Superior temporal gyrus (tissue), 1 donor: Measurements from ENCODE around the gene RPS6KC1.
"Not testable (repeated sequence)": the region's sequence is repeated elsewhere in the genome, so short reads cannot be mapped to it uniquely, and the experiment has no call there.

ENCODE experiments used
- DNase-seq: peaks from one replicate; pipeline ENCODE4 v3.0.0-alpha.2; 2016; ENCODE audit errors: extremely low spot score

The RPS6KC1 gene

GRCh38 chr1:213160442-213160841 lies 109.4 kb downstream of the RPS6KC1 start:
- not testable (repeated sequence) for DNase-seq

GRCh38 chr1:213162338-213162737 lies 111.3 kb downstream of the RPS6KC1 start:
- peak; percentile 13 for DNase-seq

DNA sequence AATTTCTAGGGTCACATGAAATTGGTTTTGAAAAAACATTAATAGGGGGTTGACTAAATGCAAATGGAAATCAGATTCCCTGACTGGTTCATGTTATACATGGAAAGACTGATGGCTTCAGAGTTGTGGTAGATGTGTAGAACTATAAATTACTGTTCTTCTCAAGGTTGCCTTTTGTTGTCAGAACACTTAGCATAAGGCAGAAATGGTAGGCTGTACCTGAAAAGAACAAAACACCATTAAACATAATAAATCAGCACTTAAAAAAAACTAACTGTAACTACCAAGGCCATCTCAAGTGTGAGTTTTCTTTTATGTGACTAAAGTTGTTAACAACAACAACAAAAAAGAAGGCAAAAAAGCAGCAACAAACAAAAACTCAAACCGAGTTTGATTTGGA lies 111.8 kb downstream of the RPS6KC1 start:
- DNase-seq = no peak

- DNase-seq = peak; percentile 6
These were observed 112.3 kb downstream of the RPS6KC1 start for GRCh38 chr1:213163278-213163711.

- DNase-seq = no peak
These were observed 113.5 kb downstream of the RPS6KC1 start for GRCh38 chr1:213164561-213164960.

GRCh38 chr1:213166852-213167251 lies 115.8 kb downstream of the RPS6KC1 start:
- peak; percentile 31 for DNase-seq

DNA sequence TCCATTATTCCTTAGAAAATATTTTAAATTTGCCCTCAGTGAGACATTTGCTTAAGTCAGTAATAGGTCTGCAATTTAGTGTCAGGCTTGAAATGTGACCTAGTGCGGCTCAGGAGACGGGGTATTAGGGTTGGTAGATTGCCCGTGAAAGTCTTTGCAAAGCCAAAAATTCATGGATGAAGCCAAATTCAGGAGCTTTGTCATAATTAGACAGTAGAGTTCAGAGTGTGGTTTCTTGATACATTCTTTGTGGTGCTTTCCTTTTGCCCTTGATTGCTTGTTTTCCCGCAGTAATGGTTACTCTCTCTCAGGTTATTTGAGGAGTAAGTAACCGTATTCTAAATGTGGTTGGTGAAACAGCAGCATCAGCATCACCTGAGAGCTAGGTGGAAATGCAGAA lies 120.7 kb downstream of the RPS6KC1 start:
- DNase-seq = no peak

- DNase-seq = no peak
These were observed 125.3 kb downstream of the RPS6KC1 start for GRCh38 chr1:213176341-213176740.

GRCh38 chr1:213179784-213180183 lies 128.7 kb downstream of the RPS6KC1 start:
- no peak for DNase-seq

DNA sequence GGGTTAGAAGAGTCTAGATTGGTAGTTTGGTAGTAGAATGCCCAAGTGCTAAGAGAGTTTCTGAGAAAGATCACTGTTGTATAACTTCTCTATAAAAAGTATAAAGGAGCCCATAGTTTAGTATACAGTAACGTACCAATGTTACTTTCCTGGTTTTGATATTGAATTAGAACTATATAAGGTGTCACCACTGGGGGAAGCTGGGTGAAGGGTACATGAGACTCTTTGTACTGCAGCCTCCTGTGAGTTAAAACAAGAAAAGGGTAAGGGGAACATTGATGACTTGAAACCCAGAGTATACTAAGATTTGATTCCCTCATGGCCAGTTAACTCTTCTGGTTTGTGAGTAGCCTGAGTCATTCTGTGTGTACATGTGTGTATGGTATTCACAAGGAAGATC lies 129.8 kb downstream of the RPS6KC1 start:
- DNase-seq = no peak

DNA sequence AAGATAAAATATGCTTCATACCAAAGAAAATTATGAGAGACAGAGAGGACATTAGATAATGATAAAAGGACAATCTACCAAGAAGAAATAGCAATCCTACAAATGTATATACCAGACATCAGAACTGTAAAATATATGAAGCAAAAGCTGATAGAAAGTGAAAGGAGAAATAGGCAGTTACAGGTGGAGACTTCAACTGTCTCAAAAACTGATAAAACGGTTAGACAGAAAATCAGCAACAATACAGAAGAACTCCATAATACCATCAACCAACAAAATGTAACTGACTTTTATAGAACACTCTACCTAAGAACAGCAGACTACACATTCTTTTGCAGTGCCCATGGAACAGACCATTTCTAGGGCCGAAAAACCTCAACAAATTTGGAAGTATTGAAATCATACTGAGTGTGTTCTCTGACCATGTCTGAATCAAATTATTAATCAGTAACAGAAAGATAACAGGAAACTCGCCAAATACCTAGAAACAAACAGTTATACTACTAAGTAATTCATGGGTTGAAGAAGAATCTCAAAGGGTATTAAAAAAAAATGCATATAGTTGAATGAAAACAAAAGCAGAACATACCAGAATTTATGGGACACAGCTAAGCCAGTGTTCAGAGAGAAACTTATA lies 132.1 kb downstream of the RPS6KC1 start:
- DNase-seq = no peak

DNA sequence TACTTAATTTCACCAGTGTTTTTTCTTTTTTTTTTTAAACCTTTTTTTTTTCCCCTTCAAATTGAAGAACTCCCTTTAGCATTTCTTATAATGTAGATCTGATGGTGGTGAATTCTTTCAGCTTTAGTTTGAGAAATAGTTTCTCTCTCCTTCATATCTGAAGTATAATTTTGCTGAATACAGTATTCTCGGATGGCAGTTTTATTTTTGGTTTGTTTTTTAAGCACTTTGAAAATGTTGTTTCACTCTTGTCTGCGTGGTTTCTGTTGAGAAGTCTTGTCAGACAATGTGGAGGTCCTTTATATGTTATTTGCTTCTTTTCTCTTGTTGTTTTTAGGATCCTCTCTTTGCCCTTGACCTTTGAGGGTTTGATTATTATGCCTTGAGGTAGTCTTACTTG lies 135.1 kb downstream of the RPS6KC1 start:
- no peak for DNase-seq

GRCh38 chr1:213192026-213192425 lies 141.0 kb downstream of the RPS6KC1 start:
- DNase-seq = no peak

GRCh38 chr1:213194383-213194782 lies 143.3 kb downstream of the RPS6KC1 start:
- no peak for DNase-seq

- DNase-seq = no peak
These were observed 143.8 kb downstream of the RPS6KC1 start for GRCh38 chr1:213194855-213195254.

DNA sequence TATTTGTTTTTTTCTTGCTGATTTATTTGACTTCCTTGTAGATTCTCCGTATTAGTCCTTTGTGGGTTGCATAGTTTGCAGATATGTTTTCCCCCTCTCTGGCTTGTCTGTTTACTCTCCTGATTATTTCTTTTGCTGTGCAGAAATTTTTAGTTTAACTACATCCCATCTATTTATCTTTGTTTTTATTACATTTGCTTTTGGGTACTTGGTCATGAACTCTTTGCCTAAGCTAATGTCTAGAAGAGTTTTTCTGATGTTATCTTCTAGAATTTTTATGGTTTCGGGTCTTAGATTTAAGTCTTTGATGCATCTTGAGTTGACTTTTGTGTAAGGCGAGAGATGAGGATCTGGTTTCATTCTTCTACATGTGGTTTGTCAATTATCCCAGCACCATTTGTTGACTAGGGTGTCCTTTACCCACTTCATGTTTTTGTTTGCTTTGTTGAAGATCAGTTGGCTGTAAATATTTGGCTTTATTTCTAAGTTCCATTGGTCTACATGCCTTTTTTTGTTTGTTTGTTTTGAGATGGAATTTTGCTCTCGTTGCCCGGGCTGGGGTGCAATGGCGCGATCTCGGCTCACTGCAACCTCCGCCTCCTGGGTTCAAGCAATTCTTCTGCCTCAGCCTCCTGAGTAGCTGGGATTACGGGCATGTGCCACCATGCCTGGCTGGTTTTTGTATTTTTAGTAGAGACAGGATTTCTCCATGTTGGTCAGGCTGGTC lies 145.4 kb downstream of the RPS6KC1 start:
- DNase-seq = not testable (repeated sequence)

- DNase-seq = no peak
These were observed 149.6 kb downstream of the RPS6KC1 start for GRCh38 chr1:213200630-213201029.

DNA sequence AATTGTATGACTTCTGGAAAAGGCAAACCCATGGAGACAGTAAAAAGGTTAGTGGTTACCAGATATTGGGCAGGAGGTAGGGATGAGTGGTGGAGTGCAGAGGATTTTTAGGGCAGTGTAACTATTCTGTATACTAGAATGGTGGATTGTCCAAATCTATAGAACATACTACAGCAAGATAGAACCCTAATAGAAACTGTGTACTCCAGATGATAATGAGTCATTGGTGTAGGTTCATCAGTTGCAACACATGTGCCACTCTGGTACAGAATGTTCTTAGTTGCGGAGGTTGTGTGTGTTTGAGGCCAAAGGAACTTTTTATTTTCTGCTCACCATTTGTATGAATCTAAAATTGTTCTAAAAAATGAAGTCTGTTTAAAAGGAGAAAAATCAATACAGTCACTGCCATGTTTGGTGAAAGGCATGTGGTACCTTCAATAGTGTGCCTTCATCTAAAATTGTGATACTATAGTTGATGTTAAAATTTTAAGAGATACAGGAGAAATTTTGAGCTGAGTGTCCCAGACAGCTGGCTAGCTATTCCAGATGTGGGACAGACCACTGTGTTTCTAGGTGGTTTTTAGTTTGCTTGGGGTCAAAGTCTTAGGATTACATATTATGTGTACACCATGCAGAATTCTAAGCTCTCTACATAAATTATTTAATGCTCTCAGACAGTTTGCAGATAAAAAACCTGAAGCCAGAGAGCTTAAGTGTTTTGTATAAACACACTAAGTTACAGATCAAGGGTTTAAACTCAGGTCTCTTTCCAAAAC lies 150.5 kb downstream of the RPS6KC1 start:
- DNase-seq = no peak

DNA sequence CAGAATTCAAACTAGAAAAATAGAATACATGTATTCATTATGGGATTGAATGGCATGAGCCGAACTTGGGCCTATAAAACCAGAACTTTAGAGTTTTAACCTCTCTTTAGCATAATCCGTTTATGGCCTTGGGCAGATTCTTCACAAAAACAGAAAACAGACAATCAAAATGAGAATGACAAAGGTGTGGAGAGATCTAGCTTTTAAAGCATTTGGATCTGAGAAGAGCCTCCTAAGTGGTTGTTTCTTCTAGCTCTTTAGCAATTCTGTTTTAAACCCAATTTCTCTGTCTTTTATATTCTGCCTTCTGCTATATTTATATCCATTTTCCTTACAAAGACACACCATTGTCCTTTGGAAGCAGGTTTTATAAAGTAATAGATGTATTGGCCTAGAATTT lies 160.2 kb downstream of the RPS6KC1 start:
- no peak for DNase-seq

DNA sequence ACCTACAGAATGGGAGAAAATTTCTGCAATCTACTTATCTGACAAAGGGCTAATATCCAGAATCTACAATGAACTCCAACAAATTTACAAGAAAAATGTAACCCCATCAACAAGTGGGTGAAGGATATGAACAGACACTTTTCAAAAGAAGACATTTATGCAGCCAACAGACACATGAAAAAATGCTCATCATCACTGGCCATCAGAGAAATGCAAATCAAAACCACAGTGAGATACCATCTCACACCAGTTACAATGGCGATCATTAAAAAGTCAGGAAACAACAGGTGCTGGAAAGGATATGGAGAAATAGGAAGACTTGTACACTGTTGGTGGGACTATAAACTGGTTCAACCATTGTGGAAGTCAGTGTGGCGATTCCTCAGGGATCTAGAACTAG lies 168.0 kb downstream of the RPS6KC1 start:
- DNase-seq = not testable (repeated sequence)

DNA sequence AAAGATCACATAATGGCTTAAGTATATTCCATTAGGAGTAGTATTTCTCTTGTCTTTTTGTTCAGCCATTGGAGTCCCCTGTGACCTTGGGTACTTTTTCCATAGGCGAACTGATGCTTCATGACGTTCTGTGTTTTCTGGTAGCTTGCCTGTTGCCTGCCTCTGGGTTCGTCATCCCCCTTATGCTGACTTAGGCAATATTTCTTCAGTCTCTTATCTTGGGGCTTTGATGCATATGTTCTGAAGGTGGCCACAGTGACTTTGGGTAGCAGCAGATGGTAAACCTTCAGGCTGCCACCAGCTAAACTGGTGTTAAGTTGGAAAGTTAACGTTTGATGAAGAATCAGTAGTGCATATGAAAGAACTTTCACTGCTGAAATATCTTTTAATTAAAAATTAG lies 170.2 kb downstream of the RPS6KC1 start:
- no peak for DNase-seq

GRCh38 chr1:213227458-213227857 lies 176.4 kb downstream of the RPS6KC1 start:
- no peak for DNase-seq

- DNase-seq = no peak
These were observed 180.8 kb downstream of the RPS6KC1 start for GRCh38 chr1:213231795-213232231.
